ENCODE data around the gene RASL10A.
A peak's percentile ranks its signal among the peaks of the same experiment; 100 is the strongest.

Gene RASL10A

GRCh38 chr22:29272624-29273023 is 42.9 kb downstream of the RASL10A start:
- no peak for DNase-seq (ENCODE audit: extremely low read depth, low read depth)
- TF ChIP-seq CTCF (IDR thresholded peaks at IDR 0.05; ENCODE audit: low read depth, low read length) = no peak

GRCh38 chr22:29270475-29271271 is 44.8 kb downstream of the RASL10A start:
- no peak for DNase-seq (ENCODE audit: extremely low read depth, low read depth)
- TF ChIP-seq CTCF (IDR thresholded peaks at IDR 0.05; ENCODE audit: low read depth, low read length) = no peak

- no peak for TF ChIP-seq CTCF (IDR thresholded peaks at IDR 0.05; ENCODE audit: low read depth, low read length)
- no peak for DNase-seq (ENCODE audit: extremely low read depth, low read depth)
These were observed 45.6 kb downstream of the RASL10A start for GRCh38 chr22:29269731-29270474.

GRCh38 chr22:29269230-29269604 is 46.3 kb downstream of the RASL10A start:
- DNase-seq (ENCODE audit: extremely low read depth, low read depth) = no peak
- no peak for TF ChIP-seq CTCF (IDR thresholded peaks at IDR 0.05; ENCODE audit: low read depth, low read length)

- DNase-seq (ENCODE audit: extremely low read depth, low read depth) = no peak
- no peak for TF ChIP-seq CTCF (IDR thresholded peaks at IDR 0.05; ENCODE audit: low read depth, low read length)
These were observed 46.8 kb downstream of the RASL10A start for GRCh38 chr22:29268511-29269229.

- DNase-seq (ENCODE audit: extremely low read depth, low read depth) = peak; percentile 96
- TF ChIP-seq CTCF (IDR thresholded peaks at IDR 0.05; ENCODE audit: low read depth, low read length) = no peak
These were observed 47.5 kb downstream of the RASL10A start, which contains the start of the genes EWSR1 and RHBDD3 for GRCh38 chr22:29267858-29268510. TSS of gene EWSR1 (plus strand) at chr22:29268268. CDS start at chr22:29268337, 69 bp downstream. TSS of gene RHBDD3 (minus strand) at chr22:29267981. CDS start at chr22:29265626, 2,355 bp downstream.

All from AG09319 (cell line).